ENCODE measurements around the gene KRT15. TPM values are rescaled to one million over a fixed set of nuclear protein-coding genes. Genes with fewer than 3 reads are reported as not detected.

Gene KRT15
- total and polyA plus RNA-seq, 4 donors = 0.14 TPM; not detected in 3

DNA sequence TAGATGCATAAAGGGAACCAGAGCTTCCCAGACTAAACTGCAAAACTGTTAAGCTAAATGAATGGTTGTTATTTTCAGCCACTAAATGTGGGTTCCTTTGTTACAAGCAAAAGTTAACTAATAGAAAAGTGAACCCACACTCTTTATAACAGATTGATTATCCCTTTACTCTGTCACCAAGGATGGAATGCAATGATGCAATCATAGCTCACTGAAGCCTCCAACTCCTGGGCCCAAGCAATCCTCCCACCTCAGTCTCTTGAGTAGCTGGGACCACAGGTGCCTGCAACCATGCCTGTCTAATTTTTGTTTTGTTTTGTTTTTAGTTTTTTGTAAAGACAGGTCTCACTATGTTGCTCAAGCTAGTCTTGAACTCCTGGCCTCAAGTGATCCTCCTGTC is 46.6 kb upstream of the KRT15 start:
- Histone ChIP-seq H3K4me1 (ENCODE audit: control insufficient read depth in 4 of 4, insufficient read depth in 4 of 4, low read length in 3 of 4) (no peaks in the 10 kb centered on the region), H3K27me3 (ENCODE audit: control insufficient read depth in 4 of 4, insufficient read depth in 4 of 4, low read length in 3 of 4) (peaks cover 0 to 2% (median 1%) of the 10 kb centered on the region in 4 donors), H3K4me3 (ENCODE audit: low read depth in 1 of 3, low read length in 3 of 3) (no peak overlapping the region), H3K9ac (ENCODE audit: low read depth in 1 of 2, low read length in 2 of 2) (no peak overlapping the region), H3K9me3 (ENCODE audit: control insufficient read depth in 4 of 4, low read length in 3 of 4) (no peaks in the 10 kb centered on the region), H3K36me3 (ENCODE audit: control insufficient read depth in 4 of 4, insufficient read depth in 3 of 4, low read depth in 1 of 4, low read length in 3 of 4) (no peaks in the 10 kb centered on the region), H3K27ac (ENCODE audit: low read depth in 1 of 2, low read length in 2 of 2) (no peak overlapping the region)
- TF ChIP-seq SP1 (IDR thresholded peaks at IDR 0.05) (no peak), MAX (IDR thresholded peaks at IDR 0.05) (no peak), RAD21 (IDR thresholded peaks at IDR 0.05) (no peak), FOXA2 (IDR thresholded peaks at IDR 0.05) (no peak), GABPA (IDR thresholded peaks at IDR 0.05 in 1 of 2, conservative IDR thresholded peaks at IDR 0.05 in 1 of 2) (no peak), RXRA (IDR thresholded peaks at IDR 0.05) (no peak), EGR1 (IDR thresholded peaks at IDR 0.05; ENCODE audit: low read depth in 2 of 2) (no peak), FOXA1 (IDR thresholded peaks at IDR 0.05) (no peak), JUND (IDR thresholded peaks at IDR 0.05) (no peak), HNF4G (IDR thresholded peaks at IDR 0.05) (no peak), YY1 (IDR thresholded peaks at IDR 0.05) (no peak), HNF4A (conservative IDR thresholded peaks at IDR 0.05) (no peak), TAF1 (conservative IDR thresholded peaks at IDR 0.05) (no peak), NR2F2 (IDR thresholded peaks at IDR 0.05) (no peak)
- TF ChIP-seq, protein P1, sequence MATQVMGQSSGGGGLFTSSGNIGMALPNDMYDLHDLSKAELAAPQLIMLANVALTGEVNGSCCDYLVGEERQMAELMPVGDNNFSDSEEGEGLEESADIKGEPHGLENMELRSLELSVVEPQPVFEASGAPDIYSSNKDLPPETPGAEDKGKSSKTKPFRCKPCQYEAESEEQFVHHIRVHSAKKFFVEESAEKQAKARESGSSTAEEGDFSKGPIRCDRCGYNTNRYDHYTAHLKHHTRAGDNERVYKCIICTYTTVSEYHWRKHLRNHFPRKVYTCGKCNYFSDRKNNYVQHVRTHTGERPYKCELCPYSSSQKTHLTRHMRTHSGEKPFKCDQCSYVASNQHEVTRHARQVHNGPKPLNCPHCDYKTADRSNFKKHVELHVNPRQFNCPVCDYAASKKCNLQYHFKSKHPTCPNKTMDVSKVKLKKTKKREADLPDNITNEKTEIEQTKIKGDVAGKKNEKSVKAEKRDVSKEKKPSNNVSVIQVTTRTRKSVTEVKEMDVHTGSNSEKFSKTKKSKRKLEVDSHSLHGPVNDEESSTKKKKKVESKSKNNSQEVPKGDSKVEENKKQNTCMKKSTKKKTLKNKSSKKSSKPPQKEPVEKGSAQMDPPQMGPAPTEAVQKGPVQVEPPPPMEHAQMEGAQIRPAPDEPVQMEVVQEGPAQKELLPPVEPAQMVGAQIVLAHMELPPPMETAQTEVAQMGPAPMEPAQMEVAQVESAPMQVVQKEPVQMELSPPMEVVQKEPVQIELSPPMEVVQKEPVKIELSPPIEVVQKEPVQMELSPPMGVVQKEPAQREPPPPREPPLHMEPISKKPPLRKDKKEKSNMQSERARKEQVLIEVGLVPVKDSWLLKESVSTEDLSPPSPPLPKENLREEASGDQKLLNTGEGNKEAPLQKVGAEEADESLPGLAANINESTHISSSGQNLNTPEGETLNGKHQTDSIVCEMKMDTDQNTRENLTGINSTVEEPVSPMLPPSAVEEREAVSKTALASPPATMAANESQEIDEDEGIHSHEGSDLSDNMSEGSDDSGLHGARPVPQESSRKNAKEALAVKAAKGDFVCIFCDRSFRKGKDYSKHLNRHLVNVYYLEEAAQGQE (IDR thresholded peaks at IDR 0.05) = no peak
- TF ChIP-seq, protein P2, sequence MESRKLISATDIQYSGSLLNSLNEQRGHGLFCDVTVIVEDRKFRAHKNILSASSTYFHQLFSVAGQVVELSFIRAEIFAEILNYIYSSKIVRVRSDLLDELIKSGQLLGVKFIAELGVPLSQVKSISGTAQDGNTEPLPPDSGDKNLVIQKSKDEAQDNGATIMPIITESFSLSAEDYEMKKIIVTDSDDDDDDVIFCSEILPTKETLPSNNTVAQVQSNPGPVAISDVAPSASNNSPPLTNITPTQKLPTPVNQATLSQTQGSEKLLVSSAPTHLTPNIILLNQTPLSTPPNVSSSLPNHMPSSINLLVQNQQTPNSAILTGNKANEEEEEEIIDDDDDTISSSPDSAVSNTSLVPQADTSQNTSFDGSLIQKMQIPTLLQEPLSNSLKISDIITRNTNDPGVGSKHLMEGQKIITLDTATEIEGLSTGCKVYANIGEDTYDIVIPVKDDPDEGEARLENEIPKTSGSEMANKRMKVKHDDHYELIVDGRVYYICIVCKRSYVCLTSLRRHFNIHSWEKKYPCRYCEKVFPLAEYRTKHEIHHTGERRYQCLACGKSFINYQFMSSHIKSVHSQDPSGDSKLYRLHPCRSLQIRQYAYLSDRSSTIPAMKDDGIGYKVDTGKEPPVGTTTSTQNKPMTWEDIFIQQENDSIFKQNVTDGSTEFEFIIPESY (IDR thresholded peaks at IDR 0.05) = no peak
- TF ChIP-seq, protein P3, sequence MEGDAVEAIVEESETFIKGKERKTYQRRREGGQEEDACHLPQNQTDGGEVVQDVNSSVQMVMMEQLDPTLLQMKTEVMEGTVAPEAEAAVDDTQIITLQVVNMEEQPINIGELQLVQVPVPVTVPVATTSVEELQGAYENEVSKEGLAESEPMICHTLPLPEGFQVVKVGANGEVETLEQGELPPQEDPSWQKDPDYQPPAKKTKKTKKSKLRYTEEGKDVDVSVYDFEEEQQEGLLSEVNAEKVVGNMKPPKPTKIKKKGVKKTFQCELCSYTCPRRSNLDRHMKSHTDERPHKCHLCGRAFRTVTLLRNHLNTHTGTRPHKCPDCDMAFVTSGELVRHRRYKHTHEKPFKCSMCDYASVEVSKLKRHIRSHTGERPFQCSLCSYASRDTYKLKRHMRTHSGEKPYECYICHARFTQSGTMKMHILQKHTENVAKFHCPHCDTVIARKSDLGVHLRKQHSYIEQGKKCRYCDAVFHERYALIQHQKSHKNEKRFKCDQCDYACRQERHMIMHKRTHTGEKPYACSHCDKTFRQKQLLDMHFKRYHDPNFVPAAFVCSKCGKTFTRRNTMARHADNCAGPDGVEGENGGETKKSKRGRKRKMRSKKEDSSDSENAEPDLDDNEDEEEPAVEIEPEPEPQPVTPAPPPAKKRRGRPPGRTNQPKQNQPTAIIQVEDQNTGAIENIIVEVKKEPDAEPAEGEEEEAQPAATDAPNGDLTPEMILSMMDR (IDR thresholded peaks at IDR 0.05; ENCODE audit: low read depth, low read length, missing input control) = no peak
- TF ChIP-seq, protein P4, sequence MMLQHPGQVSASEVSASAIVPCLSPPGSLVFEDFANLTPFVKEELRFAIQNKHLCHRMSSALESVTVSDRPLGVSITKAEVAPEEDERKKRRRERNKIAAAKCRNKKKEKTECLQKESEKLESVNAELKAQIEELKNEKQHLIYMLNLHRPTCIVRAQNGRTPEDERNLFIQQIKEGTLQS (IDR thresholded peaks at IDR 0.05) = no peak
- DNase-seq (ENCODE audit: low spot score) = no peak
